Tibial nerve (tissue), 4 donors: ENCODE data around the gene TBC1D9. TPM values are rescaled to one million over a fixed set of nuclear protein-coding genes. Genes with fewer than 3 reads are reported as not detected.
"Not testable (repeated sequence)": the region's sequence is repeated elsewhere in the genome, so short reads cannot be mapped to it uniquely, and the experiment has no call there.

Experiments used
- DNase-seq, 2 donors: peaks; one replicate each; pipeline ENCODE4 v3.0.0-alpha.2; 2019; ENCODE audit warnings: low spot score in 2 of 2
- H3K27ac ChIP-seq, 4 donors: fragments of 200-600 bp; sonication (generic) in 3 of 4; one replicate each; pipeline ENCODE4 v1.5.1; 2017 to 2019; ENCODE audit warnings: mild to moderate bottlenecking in 1 of 4
- H3K27me3 ChIP-seq, 2 donors: fragments of 200-600 bp; sonication (generic) in 1 of 2; one replicate each; pipeline versions ENCODE4 v1.5.1 to v1.6.0; 2017 to 2019
- H3K36me3 ChIP-seq, 3 donors: fragments of 200-600 bp; sonication (generic); one replicate each; pipeline ENCODE4 v1.5.1; 2018 to 2019
- H3K4me1 ChIP-seq, 4 donors: fragments of 200-600 bp; sonication (generic) in 3 of 4; one replicate each; pipeline ENCODE4 v1.5.1; 2017 to 2019
- H3K4me3 ChIP-seq, 4 donors: fragments of 200-600 bp; sonication (generic) in 3 of 4; one replicate each; pipeline ENCODE4 v1.5.1; 2017 to 2019; ENCODE audit warnings: mild to moderate bottlenecking in 1 of 4, moderate library complexity in 1 of 4
- H3K9me3 ChIP-seq, 4 donors: fragments of 200-600 bp; sonication (generic) in 3 of 4; one replicate each; pipeline ENCODE4 v1.5.1; 2017 to 2019
- EP300 ChIP-seq, 2 donors: sonication (generic); formaldehyde crosslinking; IDR thresholded peaks; one replicate each; pipeline ENCODE4 v1.6.1; 2017; ENCODE audit warnings: antibody characterized with exemption in 2 of 2, mild to moderate bottlenecking in 1 of 2
- POLR2A ChIP-seq, 2 donors: fragments of 450-650 bp; IDR thresholded peaks; one replicate each; pipeline ENCODE4 v1.6.1; 2017; ENCODE audit warnings: antibody characterized with exemption in 2 of 2, mild to moderate bottlenecking in 2 of 2, moderate library complexity in 2 of 2
- WGBS, 2 donors: methylation state at CpG; one replicate each; pipeline ENCODE4 v1.1.5; 2018; 5-methylcytosine and 5-hydroxymethylcytosine counted together
- total RNA-seq, 4 donors: library from RNA; depleted of rRNA; stranded (reverse); fragments of >200 nt; gene quantifications; one replicate each; pipeline ENCODE4 v1.1.0, GENCODE V29; 2016
- TF ChIP-seq, protein P1 (sequence below), 5 experiments: fragments of 200-600 bp in 3 of 5; fragments of 450-650 bp in 2 of 5; sonication (generic) in 3 of 5; IDR thresholded peaks; one replicate each; pipeline ENCODE4 v1.5.1; 2016 to 2019; ENCODE audit warnings: antibody characterized with exemption in 5 of 5, mild to moderate bottlenecking in 3 of 5, moderate library complexity in 2 of 5

TBC1D9 gene
- total RNA-seq, 4 donors from 2014 or later, result 18.4 to 23.7 (median 19.6) TPM

DNA sequence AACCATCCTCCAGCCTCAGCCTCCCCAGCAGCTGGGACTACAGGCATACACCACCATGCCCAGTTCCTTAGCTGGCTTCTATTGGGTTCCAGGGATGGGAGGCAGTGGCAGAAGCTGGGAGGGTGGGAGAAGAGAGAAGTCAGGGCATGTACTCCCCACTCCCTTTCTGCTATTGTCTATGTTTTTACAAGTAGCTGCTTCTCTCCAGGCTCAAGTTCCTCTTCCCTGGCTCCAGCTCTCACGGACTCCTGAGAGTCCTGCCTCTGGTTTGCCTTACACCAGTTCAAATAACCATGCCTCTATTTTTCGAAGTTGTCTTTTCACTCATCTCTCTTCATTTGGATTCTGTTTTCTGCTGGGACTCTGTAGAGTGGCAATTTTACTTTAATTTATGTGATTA is 2.9 kb downstream of the TBC1D9 start:
- H3K27ac ChIP-seq, result peak overlapping the region in 1 of 4 donors; percentile 36
- TF ChIP-seq, protein P1, sequence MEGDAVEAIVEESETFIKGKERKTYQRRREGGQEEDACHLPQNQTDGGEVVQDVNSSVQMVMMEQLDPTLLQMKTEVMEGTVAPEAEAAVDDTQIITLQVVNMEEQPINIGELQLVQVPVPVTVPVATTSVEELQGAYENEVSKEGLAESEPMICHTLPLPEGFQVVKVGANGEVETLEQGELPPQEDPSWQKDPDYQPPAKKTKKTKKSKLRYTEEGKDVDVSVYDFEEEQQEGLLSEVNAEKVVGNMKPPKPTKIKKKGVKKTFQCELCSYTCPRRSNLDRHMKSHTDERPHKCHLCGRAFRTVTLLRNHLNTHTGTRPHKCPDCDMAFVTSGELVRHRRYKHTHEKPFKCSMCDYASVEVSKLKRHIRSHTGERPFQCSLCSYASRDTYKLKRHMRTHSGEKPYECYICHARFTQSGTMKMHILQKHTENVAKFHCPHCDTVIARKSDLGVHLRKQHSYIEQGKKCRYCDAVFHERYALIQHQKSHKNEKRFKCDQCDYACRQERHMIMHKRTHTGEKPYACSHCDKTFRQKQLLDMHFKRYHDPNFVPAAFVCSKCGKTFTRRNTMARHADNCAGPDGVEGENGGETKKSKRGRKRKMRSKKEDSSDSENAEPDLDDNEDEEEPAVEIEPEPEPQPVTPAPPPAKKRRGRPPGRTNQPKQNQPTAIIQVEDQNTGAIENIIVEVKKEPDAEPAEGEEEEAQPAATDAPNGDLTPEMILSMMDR (IDR thresholded peaks at IDR 0.05), result no peak
- TF ChIP-seq EP300 (IDR thresholded peaks at IDR 0.05) (no peak), POLR2A (IDR thresholded peaks at IDR 0.05) (no peak)
- H3K4me1 ChIP-seq, result peaks cover 0 to 22% (median 5%) of the 10 kb centered on the region in 4 donors
- H3K36me3 ChIP-seq, result no peaks in the 10 kb centered on the region
- no peak for DNase-seq
- H3K9me3 ChIP-seq, result peaks cover 0 to 14% (median 0%) of the 10 kb centered on the region in 4 donors
- 87 to 88% methylated on average over 2 of the region's 2 CpGs for WGBS, 2 donors
- H3K27me3 ChIP-seq, result no peaks in the 10 kb centered on the region
- peak overlapping the region in 1 of 4 donors; percentile 13 for H3K4me3 ChIP-seq

DNA sequence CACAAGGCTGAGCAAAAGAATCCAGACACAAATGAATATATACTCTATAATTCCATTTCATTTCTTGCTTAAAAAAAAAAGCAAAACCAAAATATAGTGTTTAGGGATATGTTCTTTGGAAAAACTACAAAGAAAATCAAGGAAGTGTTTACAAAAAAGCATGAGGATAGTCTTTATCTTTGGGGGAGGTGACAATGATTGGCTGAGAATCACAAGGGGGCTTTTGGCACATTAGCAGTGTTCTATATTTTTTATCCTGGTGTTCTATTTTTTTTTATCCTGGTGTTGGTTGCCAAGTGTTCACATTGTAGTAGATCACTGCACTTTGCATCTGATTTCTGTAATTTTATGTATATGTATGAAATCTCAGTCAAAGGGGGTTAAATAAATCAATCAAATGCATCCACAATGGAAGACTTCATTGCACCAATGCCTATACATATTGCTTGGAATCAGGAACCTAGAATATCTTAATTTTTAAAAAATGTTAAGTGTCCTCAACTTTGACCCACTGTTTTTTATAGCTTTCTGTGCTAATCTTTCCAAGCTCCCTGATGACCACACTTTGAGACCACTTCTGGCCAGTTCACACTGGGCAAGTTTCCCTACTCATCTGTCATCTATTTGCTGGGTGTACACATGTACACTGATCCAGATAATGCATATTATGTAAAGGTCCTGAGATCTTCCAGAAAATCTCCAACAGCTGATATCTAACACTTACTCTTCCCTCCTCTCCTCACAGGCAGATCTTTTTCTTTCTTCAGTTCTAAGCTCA is 3.7 kb downstream of the TBC1D9 start:
- Histone ChIP-seq H3K9me3 (peaks cover 0 to 16% (median 0%) of the 10 kb centered on the region in 4 donors), H3K36me3 (no peaks in the 10 kb centered on the region), H3K27me3 (no peaks in the 10 kb centered on the region), H3K27ac (no peak overlapping the region), H3K4me3 (no peak overlapping the region), H3K4me1 (peaks cover 0 to 22% (median 5%) of the 10 kb centered on the region in 4 donors)
- no peak for TF ChIP-seq POLR2A (IDR thresholded peaks at IDR 0.05)
- no peak for TF ChIP-seq EP300 (IDR thresholded peaks at IDR 0.05)
- TF ChIP-seq, protein P1 (IDR thresholded peaks at IDR 0.05), result no peak
- DNase-seq, result no peak

DNA sequence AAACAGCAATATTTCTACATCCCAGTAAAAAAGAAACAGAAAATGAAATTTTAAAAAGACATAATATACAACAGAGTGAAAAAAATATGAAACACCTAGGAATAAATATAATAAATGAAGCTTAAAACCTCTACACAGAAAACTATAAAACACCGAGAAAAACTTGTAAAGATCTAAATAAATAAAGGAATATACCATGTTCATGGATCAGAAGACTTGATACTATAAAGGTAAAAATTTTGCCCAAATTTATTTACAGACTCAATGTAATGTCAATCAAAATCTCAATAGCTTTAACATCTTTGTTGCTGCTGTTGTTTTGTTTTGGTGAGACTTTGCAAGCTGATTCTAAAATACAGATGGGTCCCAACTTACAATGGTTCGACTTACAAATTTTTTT is 5.7 kb downstream of the TBC1D9 start:
- H3K27ac ChIP-seq, result no peak overlapping the region
- H3K9me3 ChIP-seq, result peaks cover 0 to 16% (median 0%) of the 10 kb centered on the region in 4 donors
- H3K27me3 ChIP-seq, result no peaks in the 10 kb centered on the region
- peaks cover 0 to 14% (median 4%) of the 10 kb centered on the region in 4 donors for H3K4me1 ChIP-seq
- TF ChIP-seq POLR2A (IDR thresholded peaks at IDR 0.05), result no peak
- TF ChIP-seq, protein P1 (IDR thresholded peaks at IDR 0.05), result no peak
- TF ChIP-seq EP300 (IDR thresholded peaks at IDR 0.05), result no peak
- no peak overlapping the region for H3K4me3 ChIP-seq
- 91 to 93% methylated on average over 2 of the region's 2 CpGs for WGBS, 2 donors
- no peaks in the 10 kb centered on the region for H3K36me3 ChIP-seq
- no peak for DNase-seq

DNA sequence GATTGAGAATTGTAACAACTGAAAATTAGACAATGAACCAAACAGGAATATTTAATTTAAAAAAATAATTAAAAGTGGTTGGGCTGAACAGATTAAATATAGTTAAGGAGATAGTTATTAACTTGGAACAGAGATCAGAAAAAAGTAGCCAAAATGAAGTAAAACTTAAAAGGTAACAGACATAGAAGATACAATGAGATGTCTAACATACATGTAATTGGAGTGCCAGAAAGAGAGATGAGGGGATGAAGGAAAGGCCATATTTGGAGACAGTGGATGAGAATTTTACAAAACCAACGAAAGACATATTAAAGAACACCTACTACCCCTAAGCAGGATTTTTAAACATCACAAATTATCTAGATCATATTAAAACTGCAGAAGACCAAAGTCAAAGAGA is 8.0 kb downstream of the TBC1D9 start:
- WGBS, 2 donors, result 90 to 95% methylated on average over 1 of the region's 1 CpG

DNA sequence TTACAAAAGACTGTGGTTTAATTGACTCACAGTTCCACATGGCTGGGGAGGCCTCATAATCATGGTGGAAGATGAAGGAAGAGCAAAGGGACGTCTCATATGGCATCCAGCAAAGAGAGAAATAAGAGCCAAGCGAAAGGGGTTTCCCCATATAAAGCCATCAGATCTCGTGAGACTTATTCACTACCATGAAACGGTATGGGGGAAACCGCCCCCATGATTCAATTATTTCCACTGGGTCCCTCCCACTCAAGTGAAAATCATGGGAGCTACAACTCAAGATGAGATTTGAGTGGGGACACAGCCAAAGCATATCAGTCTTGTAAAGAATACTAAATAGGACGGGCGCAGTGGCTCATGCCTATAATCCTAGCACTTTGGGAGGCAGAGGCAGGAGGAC is 9.6 kb downstream of the TBC1D9 start:
- H3K27me3 ChIP-seq, H3K4me3 ChIP-seq, DNase-seq, H3K27ac ChIP-seq, H3K36me3 ChIP-seq: not testable (repeated sequence)
- Histone ChIP-seq H3K9me3 (peaks cover 0 to 16% (median 0%) of the 10 kb centered on the region in 4 donors), H3K4me1 (peaks cover 0 to 12% (median 2%) of the 10 kb centered on the region in 4 donors)
- WGBS, 2 donors, result 94 to 95% methylated on average over 7 of the region's 7 CpGs

More for the DNA sequence above, 8.0 kb downstream of the TBC1D9 start:
- Histone ChIP-seq H3K36me3 (no peaks in the 10 kb centered on the region), H3K4me1 (peaks cover 0 to 11% (median 2%) of the 10 kb centered on the region in 4 donors), H3K9me3 (peaks cover 0 to 16% (median 0%) of the 10 kb centered on the region in 4 donors), H3K27me3 (no peaks in the 10 kb centered on the region), H3K4me3 (no peak overlapping the region), H3K27ac (no peak overlapping the region)
- no peak for DNase-seq
- TF ChIP-seq EP300 (IDR thresholded peaks at IDR 0.05), result no peak
- no peak for TF ChIP-seq POLR2A (IDR thresholded peaks at IDR 0.05)
- TF ChIP-seq, protein P1 (IDR thresholded peaks at IDR 0.05), result no peak
